Panc1 (cell line): ENCODE data around the gene NPR2. TPM values are rescaled to one million over a fixed set of nuclear protein-coding genes. Genes with fewer than 3 reads are reported as not detected.

ENCODE experiments used
- ATAC-seq: fragments of 200-7000 bp; cut with Tn5 transposase; 2 replicates; pipeline ENCODE4 v1.9.1; 2020; ENCODE audit warnings: mild to moderate bottlenecking, moderate library complexity
- BruUV-seq: library from RNA; stranded (reverse); fragments of 400-500 nt; replicated peaks from 2 replicates; lab custom pipeline; 2021; lab: Mats Ljungman, UMichigan
- CTCF ChIA-PET: fragments of 300-600 bp; sonication (Branson Sonifier 250); formaldehyde crosslinking; loops from one replicate; lab custom pipeline; 2022; ENCODE audit warnings: antibody characterized with exemption; lab: Charles Lee
- POLR2A ChIA-PET: fragments of 300-600 bp; sonication (Branson Sonifier 250); formaldehyde crosslinking; loops from one replicate; lab custom pipeline; 2022; ENCODE audit warnings: antibody characterized with exemption; lab: Charles Lee
- DNase-seq: peaks from one replicate; pipeline ENCODE4 v3.0.0-alpha.2; 2010; ENCODE audit warnings: low read depth, low spot score
- H3K27ac ChIP-seq: 2 replicates; pipeline ENCODE4 v1.5.1; 2011; ENCODE audit warnings: mild to moderate bottlenecking, low read length, inconsistent platforms
- H3K27me3 ChIP-seq: fragments of 200-500 bp; sonication (Bioruptor generic); 2 replicates; pipeline ENCODE4 v1.6.0; 2014; ENCODE audit warnings: low read length, inconsistent platforms; ENCODE audit not compliant: control insufficient read depth, insufficient read depth
- H3K36me3 ChIP-seq: fragments of 200-500 bp; sonication (Bioruptor generic); 2 replicates; pipeline ENCODE4 v1.5.1; 2014; ENCODE audit warnings: inconsistent platforms, mild to moderate bottlenecking, low read length, moderate library complexity; ENCODE audit not compliant: control insufficient read depth, insufficient read depth
- H3K4me1 ChIP-seq: 2 replicates; pipeline ENCODE4 v1.5.1; 2011; ENCODE audit warnings: inconsistent platforms, mild to moderate bottlenecking, low read length, moderate library complexity; ENCODE audit not compliant: control insufficient read depth, insufficient read depth
- H3K4me3 ChIP-seq, 2 experiments: 2 replicates each; pipeline ENCODE4 v1.5.1; 2011 to 2012; ENCODE audit warnings: low read depth in 2 of 2, low read length in 2 of 2, mild to moderate bottlenecking in 2 of 2, inconsistent platforms in 1 of 2, moderate library complexity in 1 of 2
- H3K9me3 ChIP-seq: fragments of 200-500 bp; sonication (Bioruptor generic); 2 replicates; pipeline ENCODE4 v1.5.1; 2014; ENCODE audit warnings: low read depth, mild to moderate bottlenecking, inconsistent platforms, low read length, moderate library complexity; ENCODE audit not compliant: control insufficient read depth, insufficient read depth
- POLR2AphosphoS5 ChIP-seq: IDR thresholded peaks from 2 replicates; pipeline ENCODE4 v1.6.1; 2012; ENCODE audit warnings: mild to moderate bottlenecking, low read depth, low read length, moderate library complexity
- SIN3A ChIP-seq: IDR thresholded peaks from 2 replicates; pipeline ENCODE4 v1.6.1; 2012; ENCODE audit warnings: low read depth, mild to moderate bottlenecking, low read length, moderate library complexity, borderline replicate concordance; ENCODE audit not compliant: insufficient read depth
- TCF7L2 ChIP-seq: IDR thresholded peaks from 2 replicates; pipeline ENCODE4 v1.6.1; 2011; ENCODE audit warnings: mild to moderate bottlenecking, low read depth, low read length, inconsistent platforms
- in situ Hi-C: cut with HindIII; loops from 2 replicates; pipeline ENCODE4 v1.10.0; 2016; ENCODE audit warnings: low sequenced_read_pairs, low pct_unique_long_range_greater_than_20kb
- intact Hi-C: fragments of 100-400 bp; cut with micrococcal nuclease; formaldehyde crosslinking; loops from one replicate; pipeline ENCODE4 v1.10.0; 2022; ENCODE audit not compliant: unreplicated experiment
- total RNA-seq: library from RNA; stranded (reverse); gene quantifications from one replicate; pipeline ENCODE4 v1.2.1, GENCODE V29; 2021; ENCODE audit not compliant: unreplicated experiment
- TF ChIP-seq, protein P1 (sequence below): fragments of 450-650 bp; IDR thresholded peaks from 2 replicates; pipeline ENCODE4 v1.5.1; 2017; ENCODE audit warnings: mild to moderate bottlenecking
- TF ChIP-seq, protein P2 (sequence below), 2 experiments: IDR thresholded peaks; 2 replicates each; pipeline ENCODE4 v1.6.1; 2011 to 2012; ENCODE audit warnings: low read depth in 2 of 2, control low read depth in 1 of 2, low read length in 1 of 2, mild to moderate bottlenecking in 1 of 2, moderate library complexity in 1 of 2; ENCODE audit not compliant: insufficient read depth in 1 of 2

NPR2 gene
- total RNA-seq, 1 experiment from 2014 or later: 12.2 TPM

DNA sequence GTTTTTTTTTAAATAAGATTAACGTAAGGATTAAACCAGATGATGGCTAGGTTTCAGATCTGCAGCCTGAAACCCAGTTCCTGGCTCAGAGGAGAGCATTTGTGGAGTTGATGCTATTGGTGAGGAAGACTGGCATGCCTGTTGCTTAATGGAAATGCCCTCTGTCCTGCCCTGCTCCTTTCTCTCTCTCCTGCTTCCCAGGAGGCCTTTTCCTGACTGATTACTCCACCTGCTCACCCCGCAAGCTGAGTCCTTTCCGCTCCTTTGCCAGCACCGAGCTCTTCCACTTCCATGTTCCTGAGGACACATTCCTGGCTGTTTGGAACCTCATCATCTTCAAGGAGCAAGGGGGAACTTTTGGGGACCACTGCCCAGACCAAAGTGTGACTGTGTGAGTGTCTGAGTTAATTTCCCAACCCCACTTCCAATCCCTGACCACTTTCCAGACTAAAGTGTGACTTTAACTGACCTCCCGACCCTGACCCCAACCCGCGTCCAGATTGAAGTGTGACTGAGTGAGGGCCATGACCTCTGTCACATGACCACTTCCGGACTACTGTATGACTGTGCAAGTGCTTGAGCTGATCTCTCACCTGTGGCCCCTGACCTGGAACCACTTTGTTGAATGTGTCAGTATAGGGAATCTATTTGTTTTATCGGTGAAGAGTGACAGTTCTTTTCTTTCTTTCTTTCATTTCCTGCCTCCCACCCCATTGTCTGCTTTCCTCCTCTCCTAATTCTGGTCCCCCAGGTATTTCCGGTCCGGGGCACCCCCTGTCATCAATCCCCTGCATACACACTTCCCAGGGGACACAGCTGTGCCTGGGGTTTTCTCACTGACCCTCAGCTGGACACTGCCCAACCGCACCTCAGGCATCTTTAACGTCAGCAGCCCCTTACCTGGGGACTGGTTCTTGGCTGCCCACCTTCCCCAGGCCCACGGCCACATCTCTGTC, 43.1 kb downstream of the NPR2 start:
- Histone ChIP-seq H3K27ac (no peak overlapping the region), H3K36me3 (no peaks in the 10 kb centered on the region), H3K4me1 (peaks cover 3% of the 10 kb centered on the region; the same call in 1 of the 2 replicates), H3K4me3 (no peak overlapping the region), H3K27me3 (no peaks in the 10 kb centered on the region), H3K9me3 (no peaks in the 10 kb centered on the region)
- ChIA-PET CTCF (interaction anchor here (0.7 kb wide), 1 partner anchor 46 kb away, joined by 6 read pairs; no protein-coding TSS in a partner anchor), POLR2A (interaction anchor here (0.6 kb wide), 1 partner anchor 76 kb away, joined by 4 read pairs; no protein-coding TSS in a partner anchor)
- in situ Hi-C loops: no loop called here
- ATAC-seq (no peak), DNase-seq (no peak)
- no peak for TF ChIP-seq POLR2AphosphoS5
- TF ChIP-seq, protein P1, sequence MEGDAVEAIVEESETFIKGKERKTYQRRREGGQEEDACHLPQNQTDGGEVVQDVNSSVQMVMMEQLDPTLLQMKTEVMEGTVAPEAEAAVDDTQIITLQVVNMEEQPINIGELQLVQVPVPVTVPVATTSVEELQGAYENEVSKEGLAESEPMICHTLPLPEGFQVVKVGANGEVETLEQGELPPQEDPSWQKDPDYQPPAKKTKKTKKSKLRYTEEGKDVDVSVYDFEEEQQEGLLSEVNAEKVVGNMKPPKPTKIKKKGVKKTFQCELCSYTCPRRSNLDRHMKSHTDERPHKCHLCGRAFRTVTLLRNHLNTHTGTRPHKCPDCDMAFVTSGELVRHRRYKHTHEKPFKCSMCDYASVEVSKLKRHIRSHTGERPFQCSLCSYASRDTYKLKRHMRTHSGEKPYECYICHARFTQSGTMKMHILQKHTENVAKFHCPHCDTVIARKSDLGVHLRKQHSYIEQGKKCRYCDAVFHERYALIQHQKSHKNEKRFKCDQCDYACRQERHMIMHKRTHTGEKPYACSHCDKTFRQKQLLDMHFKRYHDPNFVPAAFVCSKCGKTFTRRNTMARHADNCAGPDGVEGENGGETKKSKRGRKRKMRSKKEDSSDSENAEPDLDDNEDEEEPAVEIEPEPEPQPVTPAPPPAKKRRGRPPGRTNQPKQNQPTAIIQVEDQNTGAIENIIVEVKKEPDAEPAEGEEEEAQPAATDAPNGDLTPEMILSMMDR: no peak
- TF ChIP-seq TCF7L2: no peak
- TF ChIP-seq, protein P2, sequence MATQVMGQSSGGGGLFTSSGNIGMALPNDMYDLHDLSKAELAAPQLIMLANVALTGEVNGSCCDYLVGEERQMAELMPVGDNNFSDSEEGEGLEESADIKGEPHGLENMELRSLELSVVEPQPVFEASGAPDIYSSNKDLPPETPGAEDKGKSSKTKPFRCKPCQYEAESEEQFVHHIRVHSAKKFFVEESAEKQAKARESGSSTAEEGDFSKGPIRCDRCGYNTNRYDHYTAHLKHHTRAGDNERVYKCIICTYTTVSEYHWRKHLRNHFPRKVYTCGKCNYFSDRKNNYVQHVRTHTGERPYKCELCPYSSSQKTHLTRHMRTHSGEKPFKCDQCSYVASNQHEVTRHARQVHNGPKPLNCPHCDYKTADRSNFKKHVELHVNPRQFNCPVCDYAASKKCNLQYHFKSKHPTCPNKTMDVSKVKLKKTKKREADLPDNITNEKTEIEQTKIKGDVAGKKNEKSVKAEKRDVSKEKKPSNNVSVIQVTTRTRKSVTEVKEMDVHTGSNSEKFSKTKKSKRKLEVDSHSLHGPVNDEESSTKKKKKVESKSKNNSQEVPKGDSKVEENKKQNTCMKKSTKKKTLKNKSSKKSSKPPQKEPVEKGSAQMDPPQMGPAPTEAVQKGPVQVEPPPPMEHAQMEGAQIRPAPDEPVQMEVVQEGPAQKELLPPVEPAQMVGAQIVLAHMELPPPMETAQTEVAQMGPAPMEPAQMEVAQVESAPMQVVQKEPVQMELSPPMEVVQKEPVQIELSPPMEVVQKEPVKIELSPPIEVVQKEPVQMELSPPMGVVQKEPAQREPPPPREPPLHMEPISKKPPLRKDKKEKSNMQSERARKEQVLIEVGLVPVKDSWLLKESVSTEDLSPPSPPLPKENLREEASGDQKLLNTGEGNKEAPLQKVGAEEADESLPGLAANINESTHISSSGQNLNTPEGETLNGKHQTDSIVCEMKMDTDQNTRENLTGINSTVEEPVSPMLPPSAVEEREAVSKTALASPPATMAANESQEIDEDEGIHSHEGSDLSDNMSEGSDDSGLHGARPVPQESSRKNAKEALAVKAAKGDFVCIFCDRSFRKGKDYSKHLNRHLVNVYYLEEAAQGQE (IDR thresholded peaks at IDR 0.05; ENCODE audit: insufficient read depth in 1 of 2, low read depth in 2 of 2, low read length in 1 of 2): no peak
- no peak for TF ChIP-seq SIN3A
- intact Hi-C loops: no loop called here
- no TSS peak for BruUV-seq

DNA sequence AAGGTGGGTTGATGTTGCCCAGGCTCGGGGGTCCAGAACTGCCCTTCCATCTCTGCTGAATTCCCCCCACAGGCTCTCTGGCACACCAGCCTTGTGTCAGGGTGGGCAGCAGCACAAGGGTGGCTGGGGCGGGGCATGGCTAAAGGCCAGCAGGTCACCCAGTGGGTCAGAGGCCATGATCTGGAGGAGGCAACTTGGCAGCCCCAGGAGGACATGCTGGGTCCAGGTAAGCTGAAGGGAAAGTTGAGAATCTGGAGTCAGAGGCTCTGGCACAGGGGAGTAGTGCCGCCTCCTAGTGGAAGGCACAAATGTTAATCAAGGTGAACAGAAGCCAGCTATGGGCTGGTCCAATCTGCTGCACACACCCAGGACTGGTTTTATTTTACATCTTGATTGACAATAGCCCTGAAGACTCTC, 43.8 kb downstream of the NPR2 start:
- DNase-seq: no peak

More for the DNA sequence above, 43.8 kb downstream of the NPR2 start:
- POLR2A ChIA-PET: no interaction called here
- no peaks in the 10 kb centered on the region for H3K4me1 ChIP-seq
- TF ChIP-seq, protein P2 (IDR thresholded peaks at IDR 0.05; ENCODE audit: insufficient read depth in 1 of 2, low read depth in 2 of 2, low read length in 1 of 2): no peak
- TF ChIP-seq POLR2AphosphoS5: no peak
- TF ChIP-seq SIN3A: no peak
- no peak for TF ChIP-seq TCF7L2
- TF ChIP-seq, protein P1: peak; percentile 56; the same call in 1 of the 2 replicates
- no peaks in the 10 kb centered on the region for H3K36me3 ChIP-seq
- H3K27me3 ChIP-seq: no peaks in the 10 kb centered on the region
- no peak overlapping the region for H3K4me3 ChIP-seq
- H3K27ac ChIP-seq: no peak overlapping the region
- intact Hi-C loops (no loop called here), in situ Hi-C loops (no loop called here)
- no TSS peak for BruUV-seq
- no peak for ATAC-seq
- CTCF ChIA-PET: interaction anchor here (0.6 to 0.9 kb wide), 3 partner anchors 31 to 696 kb away, joined by 3 to 4 read pairs (median 3); no protein-coding TSS in a partner anchor
- no peaks in the 10 kb centered on the region for H3K9me3 ChIP-seq
